B cell (primary cell): ENCODE data around the gene CATSPERD. TPM values are rescaled to one million over a fixed set of nuclear protein-coding genes. Genes with fewer than 3 reads are reported as not detected.

ENCODE experiments used
- ATAC-seq: fragments of 200-7000 bp; cut with Tn5 transposase; one replicate; pipeline ENCODE4 v1.10.0; 2021; ENCODE audit warnings: low read depth, mild to moderate bottlenecking, moderate number of reproducible peaks, moderate library complexity
- CTCF ChIA-PET: fragments of 350-600 bp; sonication (Branson Sonifier 250); formaldehyde crosslinking; loops from one replicate; lab custom pipeline; 2021; ENCODE audit warnings: antibody characterized with exemption, inconsistent platforms; lab: Charles Lee
- POLR2A ChIA-PET: fragments of 350-600 bp; sonication (Branson Sonifier 250); formaldehyde crosslinking; loops from one replicate; lab custom pipeline; 2021; ENCODE audit warnings: antibody characterized with exemption; lab: Charles Lee
- DNase-seq: peaks from one replicate; pipeline ENCODE4 v3.0.0; 2013
- H2AFZ ChIP-seq: 2 replicates; pipeline ENCODE4 v1.6.1; 2012; ENCODE audit warnings: mild to moderate bottlenecking, low read depth, low read length; ENCODE audit not compliant: insufficient read depth, poor library complexity, severe bottlenecking
- H3K27ac ChIP-seq, 2 donors: 1 replicate in 1 of 2; 2 replicates in 1 of 2; pipeline ENCODE4 v1.5.1; 2012 to 2013; ENCODE audit warnings: low read length in 2 of 2, mild to moderate bottlenecking in 2 of 2, moderate library complexity in 1 of 2
- H3K27me3 ChIP-seq, 4 experiments: fragments of 200-600 bp in 1 of 4; sonication (generic) in 1 of 4; replicated peaks in 1 of 4; 1 replicate in 2 of 4; 2 replicates in 2 of 4; pipeline versions ENCODE4 v1.6.1 to v1.7.0; 2013 to 2016; ENCODE audit warnings: low read length in 3 of 4, mild to moderate bottlenecking in 2 of 4, mixed read lengths in 1 of 4, moderate library complexity in 1 of 4; ENCODE audit not compliant: insufficient read depth in 4 of 4, control insufficient read depth in 3 of 4; ENCODE audit errors: control extremely low read depth in 1 of 4
- H3K36me3 ChIP-seq, 2 experiments: replicated peaks in 1 of 2; 1 replicate in 1 of 2; 2 replicates in 1 of 2; pipeline versions ENCODE4 v1.6.1 to v1.7.1; 2013; ENCODE audit warnings: low read length in 1 of 2; ENCODE audit not compliant: insufficient read depth in 2 of 2, control insufficient read depth in 1 of 2; ENCODE audit errors: control extremely low read depth in 1 of 2, extremely low read depth in 1 of 2
- H3K4me1 ChIP-seq, 2 donors: fragments of 200-600 bp in 1 of 2; sonication (generic) in 1 of 2; 1 replicate in 1 of 2; 2 replicates in 1 of 2; pipeline versions ENCODE4 v1.5.1 to v1.6.1; 2013 to 2017; ENCODE audit warnings: low read length in 2 of 2; ENCODE audit not compliant: control insufficient read depth in 2 of 2, insufficient read depth in 2 of 2
- H3K4me2 ChIP-seq: replicated peaks from 2 replicates; pipeline ENCODE3; 2012; ENCODE audit warnings: mild to moderate bottlenecking, low read depth, low read length; ENCODE audit not compliant: poor library complexity, severe bottlenecking
- H3K4me3 ChIP-seq, 5 experiments: fragments of 200-600 bp in 1 of 5; sonication (generic) in 1 of 5; 1 replicate in 3 of 5; 2 replicates in 2 of 5; pipeline versions ENCODE4 v1.5.1 to v1.7.0; 2011 to 2016; ENCODE audit warnings: low read length in 4 of 5, mild to moderate bottlenecking in 4 of 5, low read depth in 2 of 5, control low read depth in 1 of 5, moderate library complexity in 1 of 5; ENCODE audit not compliant: insufficient read depth in 1 of 5; ENCODE audit errors: control extremely low read depth in 1 of 5, extremely low read depth in 1 of 5
- H3K79me2 ChIP-seq: fragments of 200-600 bp; sonication (generic); one replicate; pipeline ENCODE4 v1.6.0; 2016; ENCODE audit warnings: low read length; ENCODE audit not compliant: control insufficient read depth, insufficient read depth
- H3K9ac ChIP-seq: fragments of 200-600 bp; sonication (generic); 2 replicates; pipeline ENCODE4 v1.6.1; 2017; ENCODE audit warnings: mild to moderate bottlenecking, low read length, moderate library complexity
- H3K9me3 ChIP-seq, 3 donors: one replicate each; pipeline versions ENCODE4 v1.6.1 to v1.7.1; 2013; ENCODE audit warnings: low read length in 2 of 3; ENCODE audit not compliant: control insufficient read depth in 2 of 3, insufficient read depth in 1 of 3; ENCODE audit errors: control extremely low read depth in 1 of 3
- H4K20me1 ChIP-seq: 2 replicates; pipeline ENCODE4 v1.6.0; 2012; ENCODE audit warnings: mild to moderate bottlenecking, low read length; ENCODE audit not compliant: insufficient read depth, control insufficient read depth, poor library complexity, severe bottlenecking
- H3K27ac Mint-ChIP-seq: one replicate; pipeline ENCODE4 v1.8.0; 2021; ENCODE audit warnings: mixed read lengths
- H3K27me3 Mint-ChIP-seq: one replicate; pipeline ENCODE4 v1.8.0; 2021; ENCODE audit warnings: mixed read lengths
- H3K4me1 Mint-ChIP-seq: one replicate; pipeline ENCODE4 v1.8.0; 2021; ENCODE audit warnings: mixed read lengths
- H3K4me3 Mint-ChIP-seq: one replicate; pipeline ENCODE4 v1.8.0; 2021; ENCODE audit warnings: mixed read lengths
- H3K9me3 Mint-ChIP-seq: one replicate; pipeline ENCODE4 v1.8.0; 2022; ENCODE audit warnings: mixed read lengths; ENCODE audit not compliant: insufficient read depth
- CTCF ChIP-seq: fragments of 200-600 bp; IDR thresholded peaks from one replicate; pipeline ENCODE4 v1.8.0; 2022; ENCODE audit warnings: antibody characterized with exemption, mild to moderate bottlenecking
- EZH2 ChIP-seq: IDR thresholded peaks from 2 replicates; pipeline ENCODE4 v1.6.1; 2012; ENCODE audit warnings: borderline replicate concordance, low read depth, mild to moderate bottlenecking, moderate library complexity, low read length; ENCODE audit not compliant: insufficient read depth, poor library complexity, severe bottlenecking
- WGBS: methylation state at CpG from one replicate; pipeline ENCODE4 v1.1.5; 2013; ENCODE audit warnings: missing lambda C conversion rate; ENCODE audit not compliant: insufficient coverage; 5-methylcytosine and 5-hydroxymethylcytosine counted together
- intact Hi-C: fragments of 100-400 bp; cut with micrococcal nuclease; formaldehyde crosslinking; loops from one replicate; pipeline ENCODE4 v1.10.0; 2022
- polyA plus RNA-seq: library from polyadenylated mRNA; depleted of rRNA; stranded (reverse); fragments of >200 nt; gene quantifications from 2 replicates; pipeline ENCODE4 v1.2.3, GENCODE V29; 2012
- total RNA-seq, 2 donors: library from RNA; stranded (reverse); fragments of 120-200 nt in 1 of 2; gene quantifications; 1 replicate in 1 of 2; 2 replicates in 1 of 2; pipeline versions ENCODE4 v1.2.3 to v1.2.4, GENCODE V29; 2013 to 2022

Gene CATSPERD
- total and polyA plus RNA-seq, 2 donors (not counting 1 experiment from before 2014, with no cell fraction given), result not detected

GRCh38 chr19:5826531-5827341 lies 106.3 kb downstream of the CATSPERD start:
- Mint-ChIP-seq H3K27ac (peak overlapping the region; percentile 88), H3K4me1 (peaks cover 19% of the 10 kb centered on the region), H3K27me3 (peaks cover 4% of the 10 kb centered on the region), H3K4me3 (peak overlapping the region; percentile 89), H3K9me3 (no peaks in the 10 kb centered on the region)
- DNase-seq, result peak; percentile 70
- H3K27me3 ChIP-seq, result peaks cover 0 to 28% (median 7%) of the 10 kb centered on the region in 4 experiments
- no peaks in the 10 kb centered on the region for H3K36me3 ChIP-seq
- WGBS, result 11% methylated on average over 22 of the region's 24 CpGs
- no peak overlapping the region for H3K27ac ChIP-seq
- peaks cover 16 to 30% of the 10 kb centered on the region in 2 donors for H3K4me1 ChIP-seq
- no peaks in the 10 kb centered on the region for H3K79me2 ChIP-seq
- H3K9ac ChIP-seq, result no peak overlapping the region
- peaks cover 0 to 64% (median 0%) of the 10 kb centered on the region in 3 donors for H3K9me3 ChIP-seq
- peak overlapping the region; percentile 68 for H3K4me2 ChIP-seq
- no peak for TF ChIP-seq CTCF
- no peak for TF ChIP-seq EZH2
- ChIA-PET CTCF (no interaction called here), POLR2A (interaction anchor here (0.7 kb wide), 1 partner anchor 833 kb away, joined by 3 read pairs; no protein-coding TSS in a partner anchor)
- ATAC-seq, result no peak
- peak overlapping the region; percentile 7 for H2AFZ ChIP-seq
- no peaks in the 10 kb centered on the region for H4K20me1 ChIP-seq
- H3K4me3 ChIP-seq, result no peak overlapping the region
- intact Hi-C loops, result loop anchor here (1.0 kb wide), 1 partner anchor 35 kb away; the partner anchor contains the start of gene DUS3L
